ENCODE measurements around the gene SOS1. TPM values are rescaled to one million over a fixed set of nuclear protein-coding genes. Genes with fewer than 3 reads are reported as not detected.

The SOS1 gene
- total RNA-seq, 1 donor from 2014 or later, result 8.2 TPM

DNA sequence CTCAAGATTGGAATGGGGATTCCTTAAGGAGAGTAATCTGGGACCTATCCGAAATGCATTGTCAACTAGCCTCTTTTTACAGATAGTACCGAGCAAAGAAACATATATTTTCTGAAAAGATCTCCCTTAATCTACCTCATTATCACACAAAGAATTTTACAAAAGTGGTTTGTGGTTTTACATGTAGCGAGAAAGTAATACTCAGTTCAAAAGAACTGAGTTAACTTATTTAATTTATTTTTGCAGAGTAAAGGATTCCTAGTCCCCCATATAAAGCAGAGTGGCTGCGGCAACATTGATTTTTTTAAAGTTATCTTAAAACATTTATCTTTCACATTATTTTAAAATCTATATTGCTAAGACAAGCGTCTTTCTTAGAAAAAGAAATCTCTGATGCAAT lies 15.9 kb upstream of the SOS1 start:
- no peak for FAIRE-seq
- H3K27me3 ChIP-seq (ENCODE audit: control insufficient read depth, insufficient read depth, low read length), result no peaks in the 10 kb centered on the region
- no peak overlapping the region for H3K4me3 ChIP-seq (ENCODE audit: low read depth, low read length)
- no peaks in the 10 kb centered on the region for H3K36me3 ChIP-seq (ENCODE audit: control insufficient read depth, insufficient read depth, low read length)
- TF ChIP-seq, protein P1, sequence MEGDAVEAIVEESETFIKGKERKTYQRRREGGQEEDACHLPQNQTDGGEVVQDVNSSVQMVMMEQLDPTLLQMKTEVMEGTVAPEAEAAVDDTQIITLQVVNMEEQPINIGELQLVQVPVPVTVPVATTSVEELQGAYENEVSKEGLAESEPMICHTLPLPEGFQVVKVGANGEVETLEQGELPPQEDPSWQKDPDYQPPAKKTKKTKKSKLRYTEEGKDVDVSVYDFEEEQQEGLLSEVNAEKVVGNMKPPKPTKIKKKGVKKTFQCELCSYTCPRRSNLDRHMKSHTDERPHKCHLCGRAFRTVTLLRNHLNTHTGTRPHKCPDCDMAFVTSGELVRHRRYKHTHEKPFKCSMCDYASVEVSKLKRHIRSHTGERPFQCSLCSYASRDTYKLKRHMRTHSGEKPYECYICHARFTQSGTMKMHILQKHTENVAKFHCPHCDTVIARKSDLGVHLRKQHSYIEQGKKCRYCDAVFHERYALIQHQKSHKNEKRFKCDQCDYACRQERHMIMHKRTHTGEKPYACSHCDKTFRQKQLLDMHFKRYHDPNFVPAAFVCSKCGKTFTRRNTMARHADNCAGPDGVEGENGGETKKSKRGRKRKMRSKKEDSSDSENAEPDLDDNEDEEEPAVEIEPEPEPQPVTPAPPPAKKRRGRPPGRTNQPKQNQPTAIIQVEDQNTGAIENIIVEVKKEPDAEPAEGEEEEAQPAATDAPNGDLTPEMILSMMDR (IDR thresholded peaks at IDR 0.05; ENCODE audit: insufficient read depth, low read length, severe bottlenecking), result no peak
- DNase-seq (ENCODE audit: low read depth), result no peak

DNA sequence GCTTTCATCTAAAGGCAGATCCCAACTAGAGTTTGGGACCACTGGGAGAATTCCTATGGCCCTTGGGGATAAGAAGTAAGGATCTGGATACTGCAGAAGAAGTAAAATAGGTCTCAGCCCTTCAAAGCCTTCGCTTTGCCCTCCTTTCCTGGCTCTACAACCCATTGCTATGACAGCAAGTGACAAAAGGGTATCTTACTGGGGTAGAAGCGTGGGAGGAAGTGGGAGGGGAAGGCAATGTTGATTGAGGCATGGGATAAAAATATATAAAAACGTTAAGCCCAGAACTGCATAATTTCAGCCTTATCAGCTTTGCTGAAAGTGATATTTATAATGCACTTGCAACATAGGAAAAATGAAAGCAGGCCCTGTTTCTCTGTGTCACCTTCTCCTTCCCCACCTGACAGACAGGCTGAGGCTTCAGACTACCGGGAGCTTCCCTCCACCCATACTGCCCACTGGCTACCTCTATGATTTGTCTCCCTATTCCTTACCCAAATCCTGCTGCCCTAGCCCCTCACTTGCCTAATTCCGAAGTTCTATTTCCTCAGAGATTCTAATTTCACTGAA lies 14.9 kb upstream of the SOS1 start:
- FAIRE-seq (no peak), DNase-seq (ENCODE audit: low read depth) (no peak)
- TF ChIP-seq, protein P1 (IDR thresholded peaks at IDR 0.05; ENCODE audit: insufficient read depth, low read length, severe bottlenecking), result no peak
- no peaks in the 10 kb centered on the region for H3K36me3 ChIP-seq (ENCODE audit: control insufficient read depth, insufficient read depth, low read length)
- H3K27me3 ChIP-seq (ENCODE audit: control insufficient read depth, insufficient read depth, low read length), result no peaks in the 10 kb centered on the region
- H3K4me3 ChIP-seq (ENCODE audit: low read depth, low read length), result no peak overlapping the region

GRCh38 chr2:39133215-39133851 lies 12.5 kb upstream of the SOS1 start:
- no peak for DNase-seq (ENCODE audit: low read depth)

DNA sequence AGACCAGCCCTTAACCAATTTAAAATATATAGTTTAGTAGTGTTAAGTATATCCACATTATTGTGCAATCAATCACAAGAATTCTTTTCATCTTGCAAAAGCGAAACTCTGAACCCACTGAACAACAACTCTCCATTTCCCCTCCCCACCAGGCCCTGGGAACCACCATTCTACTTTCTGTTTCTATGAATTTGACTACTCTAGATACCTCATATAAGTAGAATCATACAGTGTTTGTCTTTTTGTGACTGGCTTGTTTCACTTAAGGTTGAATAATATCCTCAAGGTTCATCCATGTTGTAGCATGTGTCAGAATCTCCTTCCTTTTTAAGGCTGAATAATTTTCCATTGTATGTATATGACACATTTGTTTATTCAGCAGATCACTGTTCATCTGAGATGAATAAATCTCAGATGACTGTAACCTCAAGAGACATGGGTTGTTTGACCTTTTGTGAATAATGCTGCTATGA lies 8.1 kb upstream of the SOS1 start:
- Histone ChIP-seq H3K36me3 (ENCODE audit: control insufficient read depth, insufficient read depth, low read length) (no peaks in the 10 kb centered on the region), H3K4me3 (ENCODE audit: low read depth, low read length) (no peak overlapping the region), H3K27me3 (ENCODE audit: control insufficient read depth, insufficient read depth, low read length) (no peaks in the 10 kb centered on the region)
- TF ChIP-seq, protein P1 (IDR thresholded peaks at IDR 0.05; ENCODE audit: insufficient read depth, low read length, severe bottlenecking), result no peak
- DNase-seq (ENCODE audit: low read depth), result peak; percentile 92
- FAIRE-seq, result no peak

More at GRCh38 chr2:39133215-39133851, 12.5 kb upstream of the SOS1 start:
- TF ChIP-seq, protein P1 (IDR thresholded peaks at IDR 0.05; ENCODE audit: insufficient read depth, low read length, severe bottlenecking), result no peak
- FAIRE-seq, result no peak
- no peak overlapping the region for H3K4me3 ChIP-seq (ENCODE audit: low read depth, low read length)
- H3K27me3 ChIP-seq (ENCODE audit: control insufficient read depth, insufficient read depth, low read length), result no peaks in the 10 kb centered on the region
- H3K36me3 ChIP-seq (ENCODE audit: control insufficient read depth, insufficient read depth, low read length), result no peaks in the 10 kb centered on the region

DNA sequence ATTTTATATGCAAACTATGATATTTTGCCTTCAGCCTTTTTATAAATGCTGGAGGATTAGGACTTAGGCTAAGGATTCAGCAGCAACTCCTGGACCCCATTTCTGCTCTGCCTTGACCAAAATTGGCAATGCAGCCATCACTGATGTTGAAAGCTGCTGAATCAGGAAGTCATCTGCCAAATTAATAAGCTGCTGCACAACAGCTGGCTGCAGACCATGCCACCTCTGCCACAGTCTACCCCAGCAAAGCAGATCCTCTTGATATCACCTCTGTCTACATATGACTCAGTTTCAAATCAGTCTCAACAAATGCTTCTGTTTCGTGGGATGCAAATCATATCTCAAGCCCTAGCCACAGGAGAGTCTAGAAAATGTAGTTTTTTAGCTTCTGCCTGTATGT lies 7.1 kb upstream of the SOS1 start:
- TF ChIP-seq, protein P1 (IDR thresholded peaks at IDR 0.05; ENCODE audit: insufficient read depth, low read length, severe bottlenecking), result no peak
- Histone ChIP-seq H3K4me3 (ENCODE audit: low read depth, low read length) (no peak overlapping the region), H3K27me3 (ENCODE audit: control insufficient read depth, insufficient read depth, low read length) (no peaks in the 10 kb centered on the region), H3K36me3 (ENCODE audit: control insufficient read depth, insufficient read depth, low read length) (no peaks in the 10 kb centered on the region)
- peak; percentile 68 for DNase-seq (ENCODE audit: low read depth)
- no peak for FAIRE-seq

DNA sequence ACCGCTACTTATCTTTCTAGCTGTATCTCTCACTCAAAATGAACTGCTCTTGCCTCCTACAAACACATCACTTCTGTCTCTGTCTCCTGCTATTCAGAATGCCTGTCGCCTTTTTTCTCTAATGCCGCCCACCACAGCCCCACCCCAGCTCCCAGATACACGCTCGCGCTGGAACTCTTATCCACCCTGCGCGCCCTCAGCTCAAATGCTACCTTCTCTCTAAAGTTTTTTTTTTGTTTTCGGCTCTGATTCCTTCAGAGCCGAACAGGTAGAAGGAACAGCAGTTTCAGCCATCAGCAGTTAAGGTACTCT lies 3.9 kb upstream of the SOS1 start:
- TF ChIP-seq, protein P1 (IDR thresholded peaks at IDR 0.05; ENCODE audit: insufficient read depth, low read length, severe bottlenecking), result no peak
- Histone ChIP-seq H3K4me3 (ENCODE audit: low read depth, low read length) (peak overlapping the region; percentile 77), H3K36me3 (ENCODE audit: control insufficient read depth, insufficient read depth, low read length) (no peaks in the 10 kb centered on the region), H3K27me3 (ENCODE audit: control insufficient read depth, insufficient read depth, low read length) (no peaks in the 10 kb centered on the region)
- no peak for DNase-seq (ENCODE audit: low read depth)
- FAIRE-seq, result no peak
